ENCODE results near the gene KIF1B.
"Not testable (repeated sequence)": the region's sequence is repeated elsewhere in the genome, so short reads cannot be mapped to it uniquely, and the experiment has no call there.

KIF1B gene

DNA sequence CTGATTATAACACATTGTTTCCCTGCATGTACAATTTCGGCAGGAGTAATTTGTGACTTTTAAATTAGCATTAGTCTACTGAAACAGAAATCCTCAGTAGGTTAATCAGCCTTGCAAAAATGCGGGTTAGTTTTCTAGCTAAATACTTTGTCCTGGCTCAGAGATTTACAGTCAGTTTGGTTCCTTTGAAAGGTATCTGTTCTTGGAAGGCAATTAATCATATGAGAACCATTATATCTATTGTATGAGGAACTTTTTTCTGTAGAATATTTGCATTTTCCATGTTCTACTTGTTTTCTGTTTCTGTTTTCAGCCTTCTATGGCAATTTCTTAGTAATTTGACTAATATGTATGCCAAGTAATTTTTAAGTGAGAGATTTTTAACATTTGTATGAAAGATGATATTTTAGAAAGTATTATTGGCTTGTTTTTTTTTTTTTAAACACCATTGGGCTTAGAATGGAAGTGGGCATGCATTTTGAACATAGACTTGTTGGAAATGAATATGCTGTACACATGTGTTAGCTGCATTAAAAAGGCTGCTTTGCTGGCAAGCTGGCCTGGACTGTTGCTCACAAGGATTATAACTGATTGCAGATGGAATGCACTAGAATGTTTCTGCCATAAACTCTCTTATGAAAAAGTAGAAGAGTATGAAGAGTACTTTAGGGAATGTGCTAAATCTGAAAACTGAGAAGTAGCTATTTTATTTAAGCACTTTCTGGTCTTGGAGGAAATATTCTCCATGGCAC lies 26.2 kb downstream of the KIF1B start:
- H3K27me3 ChIP-seq (ENCODE audit: control insufficient read depth, insufficient read depth, low read length) = no peaks in the 10 kb centered on the region
- no peaks in the 10 kb centered on the region for H3K9me3 ChIP-seq (ENCODE audit: control insufficient read depth, insufficient read depth, low read length)
- no peak overlapping the region for H3K27ac ChIP-seq (ENCODE audit: low read length)
- no peak for DNase-seq (ENCODE audit: low read depth, low spot score)
- H3K4me1 ChIP-seq (ENCODE audit: control insufficient read depth, insufficient read depth, low read length) = no peaks in the 10 kb centered on the region
- H3K36me3 ChIP-seq (ENCODE audit: control insufficient read depth, insufficient read depth, low read length) = no peaks in the 10 kb centered on the region
- no peak overlapping the region for H3K4me3 ChIP-seq (ENCODE audit: low read length)
- no CpG with 5 or more reads among the region's 2 CpGs for WGBS (ENCODE audit: insufficient coverage, insufficient read length)

DNA sequence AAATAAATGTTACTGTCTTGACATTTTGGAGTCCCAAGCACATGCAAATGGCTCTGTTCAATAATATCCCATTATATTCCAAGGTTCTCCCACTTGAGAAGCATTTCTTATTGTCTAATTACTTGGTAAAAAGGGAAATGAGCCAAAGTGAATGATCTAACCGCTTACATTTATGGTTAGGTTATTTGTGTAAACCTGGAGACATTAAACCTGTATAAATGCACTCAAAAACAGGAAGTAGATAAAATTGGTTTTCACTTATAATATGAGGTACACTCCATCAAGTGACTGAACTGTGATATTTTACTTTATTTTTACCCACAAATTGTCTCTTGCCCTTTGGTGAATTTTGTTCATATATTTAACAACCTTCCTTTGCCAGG lies 26.8 kb downstream of the KIF1B start:
- Histone ChIP-seq H3K27me3 (ENCODE audit: control insufficient read depth, insufficient read depth, low read length) (no peaks in the 10 kb centered on the region), H3K9me3 (ENCODE audit: control insufficient read depth, insufficient read depth, low read length) (no peaks in the 10 kb centered on the region), H3K27ac (ENCODE audit: low read length) (no peak overlapping the region), H3K4me1 (ENCODE audit: control insufficient read depth, insufficient read depth, low read length) (no peaks in the 10 kb centered on the region), H3K36me3 (ENCODE audit: control insufficient read depth, insufficient read depth, low read length) (no peaks in the 10 kb centered on the region), H3K4me3 (ENCODE audit: low read length) (no peak overlapping the region)
- no peak for DNase-seq (ENCODE audit: low read depth, low spot score)
- no CpG with 5 or more reads among the region's 1 CpG for WGBS (ENCODE audit: insufficient coverage, insufficient read length)

DNA sequence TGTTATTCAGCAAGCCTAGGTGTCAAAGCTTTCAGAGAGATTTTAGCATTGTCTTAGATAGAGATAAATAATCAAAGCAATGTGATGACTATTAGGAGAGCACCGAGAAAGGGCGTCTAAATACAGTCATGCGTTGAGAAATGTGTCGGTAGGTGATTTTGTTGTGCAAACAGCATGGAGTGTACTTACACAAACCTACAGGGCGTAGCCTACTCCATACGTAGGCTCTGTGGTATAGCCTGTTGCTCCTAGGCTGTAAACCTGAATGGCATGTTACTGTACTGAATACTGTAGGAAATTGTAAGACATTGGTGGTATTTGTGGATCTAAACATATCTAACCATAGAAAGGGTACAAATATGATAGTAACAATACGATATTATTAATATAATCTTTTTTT lies 31.8 kb downstream of the KIF1B start:
- H3K27ac ChIP-seq (ENCODE audit: low read length) = no peak overlapping the region
- WGBS (ENCODE audit: insufficient coverage, insufficient read length) = no CpG with 5 or more reads among the region's 7 CpGs
- no peak for DNase-seq (ENCODE audit: low read depth, low spot score)

DNA sequence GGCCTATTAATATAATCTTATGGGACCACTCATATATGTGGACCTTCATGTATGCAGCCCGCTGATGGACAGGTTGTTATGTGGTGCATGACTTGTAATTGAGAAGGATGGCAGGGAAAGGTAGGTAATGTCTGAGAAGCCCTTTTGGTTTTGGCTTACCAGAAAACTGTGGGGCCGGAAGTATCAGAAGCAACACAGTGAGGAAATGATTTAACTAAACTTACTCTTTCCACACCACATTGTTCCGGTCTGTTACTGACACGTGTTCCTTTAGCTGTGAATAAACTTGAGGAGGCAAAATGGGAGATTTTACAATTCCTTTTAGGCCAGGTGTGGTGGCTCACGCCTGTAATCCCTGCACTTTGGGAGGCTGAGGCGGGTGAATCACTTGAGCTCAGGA lies 32.4 kb downstream of the KIF1B start:
- Histone ChIP-seq H3K9me3 (ENCODE audit: control insufficient read depth, insufficient read depth, low read length) (no peaks in the 10 kb centered on the region), H3K27me3 (ENCODE audit: control insufficient read depth, insufficient read depth, low read length) (no peaks in the 10 kb centered on the region), H3K4me3 (ENCODE audit: low read length) (no peak overlapping the region), H3K4me1 (ENCODE audit: control insufficient read depth, insufficient read depth, low read length) (no peaks in the 10 kb centered on the region), H3K27ac (ENCODE audit: low read length) (no peak overlapping the region), H3K36me3 (ENCODE audit: control insufficient read depth, insufficient read depth, low read length) (no peaks in the 10 kb centered on the region)
- DNase-seq (ENCODE audit: low read depth, low spot score) = no peak
- no CpG with 5 or more reads among the region's 6 CpGs for WGBS (ENCODE audit: insufficient coverage, insufficient read length)

More for the DNA sequence above, 31.8 kb downstream of the KIF1B start:
- Histone ChIP-seq H3K9me3 (ENCODE audit: control insufficient read depth, insufficient read depth, low read length) (no peaks in the 10 kb centered on the region), H3K27me3 (ENCODE audit: control insufficient read depth, insufficient read depth, low read length) (no peaks in the 10 kb centered on the region), H3K4me1 (ENCODE audit: control insufficient read depth, insufficient read depth, low read length) (no peaks in the 10 kb centered on the region), H3K4me3 (ENCODE audit: low read length) (no peak overlapping the region), H3K36me3 (ENCODE audit: control insufficient read depth, insufficient read depth, low read length) (no peaks in the 10 kb centered on the region)

DNA sequence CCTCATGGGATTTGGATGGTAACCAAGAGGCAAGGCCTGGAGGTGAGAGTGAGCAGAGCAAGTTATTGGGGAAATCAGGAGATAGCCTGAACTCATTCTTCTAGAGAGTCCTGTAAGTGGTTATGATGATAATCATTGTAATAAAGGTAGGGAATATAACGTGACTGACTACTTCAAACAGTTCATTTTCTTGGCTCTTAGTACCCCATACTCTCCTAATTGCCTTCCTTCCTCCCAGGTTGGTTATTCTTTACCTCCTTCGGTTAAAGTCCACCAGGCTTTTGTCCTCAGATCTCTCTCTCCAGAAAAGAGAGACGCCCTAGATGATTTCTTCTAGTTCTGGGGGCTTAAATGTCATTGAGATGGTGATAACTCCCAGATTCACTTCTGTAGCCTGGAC lies 35.3 kb downstream of the KIF1B start:
- Histone ChIP-seq H3K36me3 (ENCODE audit: control insufficient read depth, insufficient read depth, low read length) (no peaks in the 10 kb centered on the region), H3K27me3 (ENCODE audit: control insufficient read depth, insufficient read depth, low read length) (no peaks in the 10 kb centered on the region), H3K9me3 (ENCODE audit: control insufficient read depth, insufficient read depth, low read length) (no peaks in the 10 kb centered on the region), H3K4me3 (ENCODE audit: low read length) (no peak overlapping the region), H3K4me1 (ENCODE audit: control insufficient read depth, insufficient read depth, low read length) (no peaks in the 10 kb centered on the region), H3K27ac (ENCODE audit: low read length) (no peak overlapping the region)
- no CpG with 5 or more reads among the region's 3 CpGs for WGBS (ENCODE audit: insufficient coverage, insufficient read length)
- DNase-seq (ENCODE audit: low read depth, low spot score) = no peak

DNA sequence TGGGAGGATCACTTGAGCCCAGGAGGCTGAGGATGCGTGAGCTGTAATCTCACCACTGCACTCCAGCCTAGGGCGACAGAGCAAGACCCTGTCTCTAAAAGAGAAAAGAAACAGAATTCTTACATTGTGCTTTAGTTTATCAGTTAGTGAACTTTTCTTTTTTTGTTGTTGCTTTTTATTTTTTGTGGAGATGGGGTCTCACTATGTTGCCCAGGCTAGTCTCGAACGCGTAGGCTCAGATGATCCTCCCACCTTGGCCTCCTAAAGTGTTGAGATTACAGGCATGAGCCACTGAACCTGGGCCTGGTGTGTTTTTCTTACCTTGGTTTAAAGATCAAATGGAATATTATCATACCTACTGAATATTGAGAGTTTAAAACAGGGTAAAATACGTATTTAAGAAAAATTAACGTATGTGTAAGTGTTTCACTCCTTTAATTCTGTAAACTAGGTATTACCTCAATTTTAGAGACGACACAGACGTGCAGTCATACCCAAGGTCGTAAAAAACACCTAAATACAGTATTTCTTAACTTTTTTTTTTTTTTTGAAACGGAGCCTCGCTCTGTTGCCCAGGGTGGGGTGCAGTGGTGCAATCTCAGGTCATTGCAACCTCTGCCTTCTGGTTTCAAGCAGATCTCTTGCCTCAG lies 39.6 kb downstream of the KIF1B start:
- DNase-seq (ENCODE audit: low read depth, low spot score) = no peak

DNA sequence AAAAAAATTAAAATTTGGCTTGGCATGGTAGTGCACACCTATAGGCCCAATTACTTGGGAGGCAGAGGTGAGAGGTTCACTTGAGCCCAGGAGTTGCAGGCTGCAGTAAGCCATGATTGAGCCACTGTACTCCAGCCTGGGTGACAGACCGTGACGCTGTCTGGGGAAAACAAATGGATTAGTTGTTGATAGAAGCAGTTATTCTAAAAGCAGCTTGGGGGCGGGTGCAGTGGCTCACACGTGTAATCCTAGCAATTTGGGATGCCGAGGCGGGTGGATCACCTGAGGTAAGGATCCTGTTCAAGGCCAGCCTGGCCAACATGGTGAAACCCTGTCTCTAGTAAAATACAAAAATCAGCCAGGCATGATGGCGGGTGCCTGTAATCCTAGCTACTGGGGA lies 40.3 kb downstream of the KIF1B start:
- WGBS (ENCODE audit: insufficient coverage, insufficient read length) = no CpG with 5 or more reads among the region's 7 CpGs
- DNase-seq (ENCODE audit: low read depth, low spot score) = no peak
- H3K27ac ChIP-seq (ENCODE audit: low read length) = no peak overlapping the region

More for the DNA sequence above, 39.6 kb downstream of the KIF1B start:
- no peaks in the 10 kb centered on the region for H3K27me3 ChIP-seq (ENCODE audit: control insufficient read depth, insufficient read depth, low read length)
- H3K4me1 ChIP-seq (ENCODE audit: control insufficient read depth, insufficient read depth, low read length) = no peaks in the 10 kb centered on the region
- H3K4me3 ChIP-seq (ENCODE audit: low read length) = no peak overlapping the region
- no CpG with 5 or more reads among the region's 12 CpGs for WGBS (ENCODE audit: insufficient coverage, insufficient read length)
- H3K9me3 ChIP-seq (ENCODE audit: control insufficient read depth, insufficient read depth, low read length) = no peaks in the 10 kb centered on the region
- no peak overlapping the region for H3K27ac ChIP-seq (ENCODE audit: low read length)
- no peaks in the 10 kb centered on the region for H3K36me3 ChIP-seq (ENCODE audit: control insufficient read depth, insufficient read depth, low read length)

DNA sequence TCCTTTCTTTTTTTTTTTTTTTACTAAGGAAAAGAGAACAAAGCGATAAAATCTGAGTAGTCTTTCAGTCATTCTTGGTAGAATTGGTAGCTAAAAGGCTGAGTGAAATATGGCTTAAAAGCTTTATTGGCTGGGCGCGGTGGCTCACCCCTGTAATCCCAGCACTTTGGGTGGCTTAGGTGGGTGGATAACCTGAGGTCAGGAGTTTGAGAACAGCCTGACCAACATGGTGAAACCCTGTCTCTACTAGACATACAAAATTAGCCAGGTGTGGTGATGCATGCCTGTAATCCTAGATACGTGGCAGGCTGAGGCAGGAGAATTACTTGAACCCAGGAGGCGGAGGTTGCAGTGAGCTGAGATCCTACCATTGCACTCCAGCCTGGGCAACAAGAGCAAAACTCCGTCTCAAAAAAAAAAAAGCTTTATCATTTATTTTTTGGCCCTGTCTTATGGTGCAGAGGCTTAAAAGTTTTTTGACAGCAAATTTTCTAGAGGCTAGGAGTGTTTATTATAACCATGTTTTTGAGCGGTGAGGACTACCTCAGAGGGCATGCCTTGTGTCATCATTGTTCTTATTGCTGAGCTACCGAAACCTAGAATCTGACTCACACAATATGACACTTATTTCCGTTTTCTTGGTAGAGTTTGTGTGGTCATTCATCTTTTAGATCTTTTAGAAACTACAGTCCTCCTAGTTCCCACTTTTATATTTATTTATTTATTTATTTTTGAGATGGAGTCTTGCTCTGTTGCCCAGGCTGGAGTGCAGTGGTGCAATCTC lies 41.1 kb downstream of the KIF1B start:
- H3K9me3 ChIP-seq (ENCODE audit: control insufficient read depth, insufficient read depth, low read length); H3K36me3 ChIP-seq (ENCODE audit: control insufficient read depth, insufficient read depth, low read length); H3K4me1 ChIP-seq (ENCODE audit: control insufficient read depth, insufficient read depth, low read length); H3K4me3 ChIP-seq (ENCODE audit: low read length); H3K27ac ChIP-seq (ENCODE audit: low read length); DNase-seq (ENCODE audit: low read depth, low spot score); H3K27me3 ChIP-seq (ENCODE audit: control insufficient read depth, insufficient read depth, low read length): not testable (repeated sequence)
- WGBS (ENCODE audit: insufficient coverage, insufficient read length) = no CpG with 5 or more reads among the region's 9 CpGs

More for the DNA sequence above, 40.3 kb downstream of the KIF1B start:
- H3K4me1 ChIP-seq (ENCODE audit: control insufficient read depth, insufficient read depth, low read length) = no peaks in the 10 kb centered on the region
- no peaks in the 10 kb centered on the region for H3K9me3 ChIP-seq (ENCODE audit: control insufficient read depth, insufficient read depth, low read length)
- no peak overlapping the region for H3K4me3 ChIP-seq (ENCODE audit: low read length)
- H3K36me3 ChIP-seq (ENCODE audit: control insufficient read depth, insufficient read depth, low read length) = no peaks in the 10 kb centered on the region
- H3K27me3 ChIP-seq (ENCODE audit: control insufficient read depth, insufficient read depth, low read length) = no peaks in the 10 kb centered on the region

DNA sequence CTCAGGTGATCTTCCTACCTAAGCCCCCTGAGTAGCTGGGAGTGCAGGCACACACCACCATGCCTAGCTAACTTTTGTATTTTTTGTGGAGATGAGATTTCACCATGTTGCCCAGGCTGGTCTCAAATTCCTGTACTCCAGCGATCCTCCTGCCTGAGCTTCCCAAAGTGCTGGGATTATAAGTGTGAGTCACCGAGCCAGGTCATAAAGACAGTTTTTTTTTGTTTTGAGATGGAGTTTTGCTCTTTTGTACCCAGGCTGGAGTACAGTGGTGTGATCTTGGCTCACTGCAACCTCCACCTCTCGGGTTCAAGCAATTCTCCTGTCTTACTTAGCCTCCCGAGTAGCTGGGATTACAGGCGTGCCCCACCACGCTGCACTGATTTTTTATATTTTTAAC lies 42.1 kb downstream of the KIF1B start:
- DNase-seq (ENCODE audit: low read depth, low spot score) = no peak
- Histone ChIP-seq H3K4me3 (ENCODE audit: low read length) (no peak overlapping the region), H3K27me3 (ENCODE audit: control insufficient read depth, insufficient read depth, low read length) (no peaks in the 10 kb centered on the region), H3K36me3 (ENCODE audit: control insufficient read depth, insufficient read depth, low read length) (no peaks in the 10 kb centered on the region), H3K4me1 (ENCODE audit: control insufficient read depth, insufficient read depth, low read length) (no peaks in the 10 kb centered on the region), H3K27ac (ENCODE audit: low read length) (no peak overlapping the region), H3K9me3 (ENCODE audit: control insufficient read depth, insufficient read depth, low read length) (no peaks in the 10 kb centered on the region)
- no CpG with 5 or more reads among the region's 6 CpGs for WGBS (ENCODE audit: insufficient coverage, insufficient read length)

DNA sequence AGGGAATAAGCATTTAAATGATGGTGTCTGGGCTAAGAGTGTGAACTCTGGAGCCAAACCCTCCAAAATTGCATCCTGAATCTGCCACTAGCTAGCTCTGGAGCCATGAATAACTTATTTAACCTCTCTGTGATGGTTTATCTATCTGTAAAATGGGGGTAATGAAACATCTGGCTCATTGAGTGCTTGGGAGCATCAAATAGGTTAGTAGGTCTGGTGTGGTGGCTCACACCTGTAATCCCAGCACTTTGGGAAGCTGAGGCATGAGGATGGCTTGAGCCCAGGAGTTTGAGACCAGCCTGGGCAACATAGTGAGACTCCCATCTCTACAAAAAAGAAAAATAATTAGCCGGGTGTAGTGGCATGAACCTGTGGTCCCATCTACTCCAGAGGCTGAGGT lies 42.8 kb downstream of the KIF1B start:
- H3K27ac ChIP-seq (ENCODE audit: low read length) = no peak overlapping the region
- H3K4me1 ChIP-seq (ENCODE audit: control insufficient read depth, insufficient read depth, low read length) = no peaks in the 10 kb centered on the region
- DNase-seq (ENCODE audit: low read depth, low spot score) = no peak
- no peaks in the 10 kb centered on the region for H3K27me3 ChIP-seq (ENCODE audit: control insufficient read depth, insufficient read depth, low read length)
- H3K9me3 ChIP-seq (ENCODE audit: control insufficient read depth, insufficient read depth, low read length) = no peaks in the 10 kb centered on the region
- H3K4me3 ChIP-seq (ENCODE audit: low read length) = no peak overlapping the region
- WGBS (ENCODE audit: insufficient coverage, insufficient read length) = no CpG with 5 or more reads among the region's 1 CpG
- no peaks in the 10 kb centered on the region for H3K36me3 ChIP-seq (ENCODE audit: control insufficient read depth, insufficient read depth, low read length)

Measured in iPS DF 6.9 (cell line).